Neutrophil (primary cell): ENCODE measurements around the gene TP53BP2.

Source experiments
- H3K27ac ChIP-seq: fragments of 200-600 bp; sonication (generic); 2 replicates; pipeline ENCODE4 v1.5.1; 2016; ENCODE audit warnings: mild to moderate bottlenecking, moderate library complexity
- H3K27me3 ChIP-seq: fragments of 200-600 bp; sonication (generic); 2 replicates; pipeline ENCODE4 v1.6.0; 2016; ENCODE audit warnings: mild to moderate bottlenecking
- H3K36me3 ChIP-seq: fragments of 200-600 bp; sonication (generic); 2 replicates; pipeline ENCODE4 v1.5.1; 2017
- H3K4me1 ChIP-seq, 2 experiments: fragments of 200-600 bp in 1 of 2; sonication (generic) in 1 of 2; 1 replicate in 1 of 2; 2 replicates in 1 of 2; pipeline versions ENCODE4 v1.5.1 to v1.6.1; 2013 to 2016; ENCODE audit warnings: low read depth in 1 of 2, low read length in 1 of 2, mild to moderate bottlenecking in 1 of 2, moderate library complexity in 1 of 2; ENCODE audit not compliant: control insufficient read depth in 1 of 2, insufficient read depth in 1 of 2
- H3K4me3 ChIP-seq, 2 experiments: fragments of 200-600 bp in 1 of 2; sonication (generic) in 1 of 2; 1 replicate in 1 of 2; 2 replicates in 1 of 2; pipeline ENCODE4 v1.5.1; 2013 to 2016; ENCODE audit warnings: low read depth in 1 of 2, low read length in 1 of 2, mild to moderate bottlenecking in 1 of 2, moderate library complexity in 1 of 2
- H3K9me3 ChIP-seq: fragments of 200-600 bp; sonication (generic); 2 replicates; pipeline ENCODE4 v1.5.1; 2016
- TF ChIP-seq, protein P1 (sequence below): fragments of 200-600 bp; sonication (generic); IDR thresholded peaks from 2 replicates; pipeline ENCODE4 v1.5.1; 2016; ENCODE audit warnings: antibody characterized with exemption

The TP53BP2 gene

DNA sequence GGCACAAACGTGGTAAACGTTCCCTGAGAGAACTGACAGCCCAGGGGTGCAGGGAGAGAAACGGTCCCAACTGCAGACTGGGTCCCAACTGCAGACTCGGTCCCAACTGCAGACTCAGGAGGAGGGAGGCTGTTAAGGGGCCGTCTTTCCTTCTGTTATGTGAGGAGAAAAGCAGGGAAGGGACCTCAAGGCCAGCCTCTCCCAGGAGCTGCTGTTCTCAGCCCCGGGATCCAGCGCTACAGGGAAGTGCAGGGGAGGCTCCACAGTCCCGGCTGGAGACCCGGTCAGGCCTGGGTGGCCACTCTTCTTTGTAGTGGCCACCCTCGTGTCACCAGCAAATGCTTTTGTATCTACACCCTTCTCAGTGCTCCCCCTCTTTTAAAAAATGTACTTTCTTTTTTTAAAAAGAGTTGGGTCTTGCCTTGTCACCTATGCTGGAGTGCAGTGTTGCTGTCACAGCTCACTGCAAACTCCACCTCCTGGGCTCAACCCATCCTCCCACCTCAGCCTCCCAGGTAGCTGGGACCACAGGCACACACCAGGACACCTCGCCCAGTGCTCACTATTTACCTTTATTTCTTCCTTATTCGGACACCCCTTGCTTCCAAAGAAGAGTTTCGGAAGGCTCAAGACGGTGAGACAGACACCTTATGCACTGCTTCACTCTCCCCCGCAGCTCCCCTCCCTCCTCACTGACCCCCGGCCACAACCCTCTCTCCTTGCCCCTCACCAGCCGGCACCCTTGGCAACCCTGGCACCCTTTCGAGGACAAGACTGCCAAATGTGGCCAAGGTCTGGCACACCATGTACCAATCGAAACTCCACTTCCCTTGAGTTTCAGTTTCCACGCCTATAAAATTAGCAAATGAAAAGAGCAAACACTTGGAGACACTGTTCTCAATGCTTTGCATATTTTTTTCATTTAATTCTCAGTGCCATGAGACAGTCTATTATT is 111.6 kb downstream of the TP53BP2 start:
- Histone ChIP-seq H3K9me3 (no peaks in the 10 kb centered on the region), H3K4me1 (no peaks in the 10 kb centered on the region), H3K36me3 (no peaks in the 10 kb centered on the region), H3K4me3 (no peak overlapping the region), H3K27ac (no peak overlapping the region), H3K27me3 (no peaks in the 10 kb centered on the region)
- TF ChIP-seq, protein P1, sequence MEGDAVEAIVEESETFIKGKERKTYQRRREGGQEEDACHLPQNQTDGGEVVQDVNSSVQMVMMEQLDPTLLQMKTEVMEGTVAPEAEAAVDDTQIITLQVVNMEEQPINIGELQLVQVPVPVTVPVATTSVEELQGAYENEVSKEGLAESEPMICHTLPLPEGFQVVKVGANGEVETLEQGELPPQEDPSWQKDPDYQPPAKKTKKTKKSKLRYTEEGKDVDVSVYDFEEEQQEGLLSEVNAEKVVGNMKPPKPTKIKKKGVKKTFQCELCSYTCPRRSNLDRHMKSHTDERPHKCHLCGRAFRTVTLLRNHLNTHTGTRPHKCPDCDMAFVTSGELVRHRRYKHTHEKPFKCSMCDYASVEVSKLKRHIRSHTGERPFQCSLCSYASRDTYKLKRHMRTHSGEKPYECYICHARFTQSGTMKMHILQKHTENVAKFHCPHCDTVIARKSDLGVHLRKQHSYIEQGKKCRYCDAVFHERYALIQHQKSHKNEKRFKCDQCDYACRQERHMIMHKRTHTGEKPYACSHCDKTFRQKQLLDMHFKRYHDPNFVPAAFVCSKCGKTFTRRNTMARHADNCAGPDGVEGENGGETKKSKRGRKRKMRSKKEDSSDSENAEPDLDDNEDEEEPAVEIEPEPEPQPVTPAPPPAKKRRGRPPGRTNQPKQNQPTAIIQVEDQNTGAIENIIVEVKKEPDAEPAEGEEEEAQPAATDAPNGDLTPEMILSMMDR: no peak

DNA sequence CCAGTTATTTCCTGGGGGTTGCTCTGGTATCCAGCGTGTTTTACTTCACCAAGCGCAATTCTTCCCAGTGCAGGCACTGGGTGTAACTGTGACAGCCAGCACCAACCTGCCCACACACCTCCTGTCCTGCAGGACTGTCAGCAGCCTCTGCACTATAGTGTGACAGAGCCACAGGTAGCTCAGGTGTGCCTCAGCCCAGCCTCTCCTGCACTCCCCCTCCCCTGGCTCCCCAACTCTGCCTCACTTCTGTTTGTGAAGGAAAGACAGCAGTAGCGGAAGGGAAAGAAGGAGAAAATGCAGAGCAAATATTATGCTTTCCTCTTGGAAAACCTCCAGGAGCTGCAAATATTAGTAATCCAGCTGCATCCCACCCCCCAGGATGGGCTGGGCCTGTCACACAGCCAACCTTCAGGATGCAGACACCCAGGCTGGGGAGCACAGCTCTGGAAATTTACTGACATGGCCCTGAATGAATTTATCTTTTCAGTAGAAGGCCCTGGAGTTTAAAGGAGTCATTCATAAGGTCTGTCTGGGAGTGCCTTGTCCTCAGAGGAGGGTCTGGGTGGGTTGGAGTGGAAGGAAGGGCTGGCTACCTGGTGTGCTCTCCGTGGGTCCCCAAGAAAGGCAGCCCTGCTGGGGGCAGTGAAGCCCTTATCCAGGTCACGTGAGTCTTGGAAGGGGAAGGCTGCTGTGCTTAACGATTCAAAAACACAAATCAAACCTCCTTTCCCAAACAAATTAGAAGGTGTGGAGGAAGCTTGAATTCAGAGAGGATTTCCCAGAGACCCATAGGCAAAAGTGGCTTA is 112.6 kb downstream of the TP53BP2 start:
- Histone ChIP-seq H3K27ac (no peak overlapping the region), H3K4me1 (no peaks in the 10 kb centered on the region), H3K9me3 (no peaks in the 10 kb centered on the region), H3K36me3 (no peaks in the 10 kb centered on the region), H3K4me3 (no peak overlapping the region), H3K27me3 (no peaks in the 10 kb centered on the region)
- TF ChIP-seq, protein P1: no peak

DNA sequence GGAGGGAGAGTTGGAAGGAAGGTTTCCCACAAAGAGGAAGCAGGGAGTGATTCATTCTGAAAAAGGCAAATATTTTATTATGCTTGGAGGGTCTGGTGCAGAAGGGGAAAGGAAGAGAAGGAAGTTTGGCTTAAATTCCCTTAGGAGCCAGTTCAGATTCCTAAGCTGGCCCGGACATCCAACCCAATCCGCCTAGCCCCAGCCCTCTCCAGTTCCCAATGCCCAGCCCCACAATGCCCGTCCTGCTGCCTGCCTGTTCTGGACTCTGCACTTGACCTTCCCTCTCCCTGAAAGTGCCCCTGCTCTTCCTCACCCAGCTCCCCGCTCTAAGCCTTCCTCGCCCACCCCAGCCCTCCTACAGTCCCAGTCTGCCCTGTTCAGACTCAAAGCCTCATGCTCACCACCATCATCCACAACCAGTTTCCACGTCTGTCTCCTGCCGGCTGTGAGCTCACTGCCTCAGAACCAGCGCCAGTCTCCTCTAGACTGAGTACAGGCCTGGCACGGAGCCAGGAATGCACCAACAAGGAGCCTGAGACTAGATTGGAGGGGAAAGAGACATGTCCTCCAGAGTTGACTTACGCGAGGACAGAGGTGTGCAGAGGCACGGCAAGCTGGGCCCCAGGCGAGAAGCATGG is 114.5 kb downstream of the TP53BP2 start:
- TF ChIP-seq, protein P1: no peak
- Histone ChIP-seq H3K27me3 (no peaks in the 10 kb centered on the region), H3K27ac (no peak overlapping the region), H3K4me3 (no peak overlapping the region), H3K4me1 (no peaks in the 10 kb centered on the region), H3K9me3 (no peaks in the 10 kb centered on the region), H3K36me3 (no peaks in the 10 kb centered on the region)

DNA sequence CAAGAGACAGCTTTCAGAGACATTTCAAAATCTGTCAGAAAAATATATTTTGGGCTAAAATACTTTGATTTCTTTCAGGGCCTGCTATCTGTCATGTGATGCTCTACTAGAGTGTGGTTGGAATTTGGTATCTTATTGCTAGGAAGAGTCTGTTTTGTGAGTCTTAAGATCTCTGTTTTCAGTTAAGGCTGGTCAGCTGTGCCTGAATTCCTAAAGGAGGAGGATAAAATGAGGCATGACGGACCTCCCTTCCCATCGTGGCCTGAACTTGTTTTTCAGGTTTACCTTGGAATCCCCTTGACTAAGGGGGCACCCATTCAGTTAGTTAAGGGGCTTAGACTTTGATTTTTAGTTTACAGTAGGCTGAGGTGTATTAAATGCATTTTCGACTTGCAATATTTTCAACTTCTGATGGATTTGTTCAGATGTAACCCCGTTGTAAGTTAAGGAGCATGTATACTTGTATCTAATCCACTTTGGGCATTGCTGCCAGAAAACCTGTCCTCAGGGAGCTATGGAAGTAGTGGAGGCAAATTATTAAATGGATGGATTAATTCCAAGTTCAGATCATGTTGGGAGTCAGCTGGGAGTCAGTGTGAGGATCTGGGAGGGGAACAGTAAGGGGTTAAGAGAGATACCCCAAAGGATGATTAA is 115.1 kb downstream of the TP53BP2 start:
- no peaks in the 10 kb centered on the region for H3K27me3 ChIP-seq
- no peaks in the 10 kb centered on the region for H3K4me1 ChIP-seq
- no peaks in the 10 kb centered on the region for H3K36me3 ChIP-seq
- TF ChIP-seq, protein P1: no peak
- H3K27ac ChIP-seq: no peak overlapping the region
- H3K9me3 ChIP-seq: no peaks in the 10 kb centered on the region
- no peak overlapping the region for H3K4me3 ChIP-seq

DNA sequence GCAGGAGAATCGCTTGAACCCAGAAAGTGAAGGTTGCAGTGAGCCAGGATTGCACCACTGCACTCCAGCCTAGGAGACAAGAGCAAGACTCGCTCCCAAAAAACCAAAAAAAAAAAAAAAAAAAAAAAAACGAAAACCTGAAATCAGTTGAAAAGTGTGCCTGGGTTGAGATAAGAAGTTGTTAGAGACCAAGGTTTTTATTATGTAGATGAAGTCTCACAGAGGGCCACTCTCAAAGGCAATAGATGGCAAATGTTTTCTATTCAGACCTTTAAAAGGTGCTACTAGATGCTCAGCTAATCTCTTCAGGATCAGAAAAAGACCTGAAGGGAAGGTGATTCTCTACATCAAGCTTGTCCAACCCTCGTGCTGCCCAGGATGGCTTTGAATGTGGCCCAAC is 115.8 kb downstream of the TP53BP2 start:
- Histone ChIP-seq H3K27ac (no peak overlapping the region), H3K9me3 (no peaks in the 10 kb centered on the region), H3K36me3 (no peaks in the 10 kb centered on the region), H3K4me1 (no peaks in the 10 kb centered on the region), H3K4me3 (no peak overlapping the region), H3K27me3 (no peaks in the 10 kb centered on the region)
- TF ChIP-seq, protein P1: no peak
